Hepatocyte (in vitro differentiated cells): ENCODE measurements around the gene VPS16.

Experiments used
- EZH2 ChIP-seq: fragments of 200-600 bp; sonication (generic); IDR thresholded peaks from 2 replicates; pipeline ENCODE4 v1.6.1; 2016; ENCODE audit warnings: antibody characterized with exemption, mild to moderate bottlenecking, borderline replicate concordance
- TF ChIP-seq, protein P1 (sequence below): fragments of 200-600 bp; sonication (generic); IDR thresholded peaks from 2 replicates; pipeline ENCODE4 v1.5.1; 2016; ENCODE audit warnings: antibody characterized with exemption, mild to moderate bottlenecking; ENCODE audit not compliant: poor library complexity

DNA sequence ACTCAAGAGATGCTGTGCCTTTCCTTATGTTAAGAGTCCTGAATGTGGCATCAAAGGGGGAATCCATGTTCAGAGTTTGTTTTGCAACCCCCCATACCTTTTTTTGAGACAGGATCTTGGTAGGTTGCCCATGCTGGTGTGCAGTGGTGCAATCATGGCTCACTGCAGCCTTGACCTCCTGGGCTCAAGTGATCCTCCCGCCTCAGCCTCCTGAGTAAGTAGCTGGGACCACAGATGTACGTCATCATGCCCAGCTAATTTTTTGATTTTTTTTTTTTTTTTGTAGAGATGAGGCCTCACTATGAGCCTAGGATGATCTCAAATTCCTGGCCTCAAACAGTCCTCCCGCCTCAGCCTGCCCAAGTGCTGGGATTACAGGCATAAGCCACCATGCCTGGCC is 49.3 kb downstream of the VPS16 start:
- TF ChIP-seq, protein P1, sequence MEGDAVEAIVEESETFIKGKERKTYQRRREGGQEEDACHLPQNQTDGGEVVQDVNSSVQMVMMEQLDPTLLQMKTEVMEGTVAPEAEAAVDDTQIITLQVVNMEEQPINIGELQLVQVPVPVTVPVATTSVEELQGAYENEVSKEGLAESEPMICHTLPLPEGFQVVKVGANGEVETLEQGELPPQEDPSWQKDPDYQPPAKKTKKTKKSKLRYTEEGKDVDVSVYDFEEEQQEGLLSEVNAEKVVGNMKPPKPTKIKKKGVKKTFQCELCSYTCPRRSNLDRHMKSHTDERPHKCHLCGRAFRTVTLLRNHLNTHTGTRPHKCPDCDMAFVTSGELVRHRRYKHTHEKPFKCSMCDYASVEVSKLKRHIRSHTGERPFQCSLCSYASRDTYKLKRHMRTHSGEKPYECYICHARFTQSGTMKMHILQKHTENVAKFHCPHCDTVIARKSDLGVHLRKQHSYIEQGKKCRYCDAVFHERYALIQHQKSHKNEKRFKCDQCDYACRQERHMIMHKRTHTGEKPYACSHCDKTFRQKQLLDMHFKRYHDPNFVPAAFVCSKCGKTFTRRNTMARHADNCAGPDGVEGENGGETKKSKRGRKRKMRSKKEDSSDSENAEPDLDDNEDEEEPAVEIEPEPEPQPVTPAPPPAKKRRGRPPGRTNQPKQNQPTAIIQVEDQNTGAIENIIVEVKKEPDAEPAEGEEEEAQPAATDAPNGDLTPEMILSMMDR, result no peak
- no peak for TF ChIP-seq EZH2
